ENCODE data around the gene MLF2.

MLF2 gene

GRCh38 chr12:6699989-6700645, 52.8 kb downstream of the MLF2 start:
- Histone ChIP-seq H3K4me3 (peak overlapping the region; percentile 76), H3K27ac (peak overlapping the region in 1 of 2 donors; percentile 39)
- no peak for DNase-seq (ENCODE audit: low spot score)
- TF ChIP-seq CTCF (IDR thresholded peaks at IDR 0.05): no peak

GRCh38 chr12:6699259-6699988, 53.5 kb downstream of the MLF2 start:
- TF ChIP-seq CTCF (IDR thresholded peaks at IDR 0.05): no peak
- no peak overlapping the region for H3K27ac ChIP-seq
- peak overlapping the region; percentile 76 for H3K4me3 ChIP-seq
- DNase-seq (ENCODE audit: low spot score): no peak

- TF ChIP-seq CTCF (IDR thresholded peaks at IDR 0.05): no peak
- H3K4me3 ChIP-seq: no peak overlapping the region
- H3K27ac ChIP-seq: no peak overlapping the region
- DNase-seq (ENCODE audit: low spot score): no peak
Measured at GRCh38 chr12:6698352-6699046, 54.4 kb downstream of the MLF2 start.
